ENCODE results near the gene FSTL1.

The FSTL1 gene

DNA sequence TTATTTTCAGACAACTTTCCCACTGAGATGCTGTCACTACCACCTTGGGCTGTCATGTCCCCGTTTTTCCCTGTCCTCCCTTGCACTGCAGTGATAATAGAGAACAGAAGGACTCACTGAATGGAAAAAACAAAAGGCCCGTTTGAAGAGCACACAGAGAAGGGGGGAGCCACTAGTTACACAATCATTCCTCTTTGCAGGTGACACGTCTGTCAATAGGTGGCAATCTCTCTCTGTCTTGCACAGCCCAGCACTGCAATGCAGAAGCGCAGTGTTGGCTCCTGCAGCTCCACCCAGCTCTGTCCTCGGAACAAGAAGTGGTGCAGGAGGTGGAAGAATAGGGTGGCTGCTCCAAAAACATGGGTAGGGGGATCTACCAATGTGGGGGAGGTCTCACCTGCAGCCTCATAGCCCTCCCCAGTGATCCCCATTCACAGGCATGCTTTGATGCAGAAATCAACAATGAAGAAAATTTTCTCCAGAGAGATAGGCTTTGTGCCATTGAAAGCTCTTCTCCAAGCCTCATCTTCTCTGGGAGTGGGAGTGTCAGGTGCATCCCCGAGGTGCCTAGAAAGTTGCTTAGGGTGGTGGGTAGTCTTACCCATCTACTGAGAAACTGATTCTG, 31.8 kb downstream of the FSTL1 start (continued):
- TF ChIP-seq, protein P1, sequence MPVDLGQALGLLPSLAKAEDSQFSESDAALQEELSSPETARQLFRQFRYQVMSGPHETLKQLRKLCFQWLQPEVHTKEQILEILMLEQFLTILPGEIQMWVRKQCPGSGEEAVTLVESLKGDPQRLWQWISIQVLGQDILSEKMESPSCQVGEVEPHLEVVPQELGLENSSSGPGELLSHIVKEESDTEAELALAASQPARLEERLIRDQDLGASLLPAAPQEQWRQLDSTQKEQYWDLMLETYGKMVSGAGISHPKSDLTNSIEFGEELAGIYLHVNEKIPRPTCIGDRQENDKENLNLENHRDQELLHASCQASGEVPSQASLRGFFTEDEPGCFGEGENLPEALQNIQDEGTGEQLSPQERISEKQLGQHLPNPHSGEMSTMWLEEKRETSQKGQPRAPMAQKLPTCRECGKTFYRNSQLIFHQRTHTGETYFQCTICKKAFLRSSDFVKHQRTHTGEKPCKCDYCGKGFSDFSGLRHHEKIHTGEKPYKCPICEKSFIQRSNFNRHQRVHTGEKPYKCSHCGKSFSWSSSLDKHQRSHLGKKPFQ (tag by site-specific recombination; IDR thresholded peaks at IDR 0.05) = no peak
- TF ChIP-seq ZNF596 (tag by site-specific recombination; IDR thresholded peaks at IDR 0.05) = no peak
- TF ChIP-seq PRDM1 (tag by site-specific recombination; IDR thresholded peaks at IDR 0.05) = 0 out of 2 replicates have a peak, but pooled peaks have one; percentile 41
- no peak for TF ChIP-seq ZNF248 (tag by site-specific recombination; IDR thresholded peaks at IDR 0.05)
- TF ChIP-seq, protein P2, sequence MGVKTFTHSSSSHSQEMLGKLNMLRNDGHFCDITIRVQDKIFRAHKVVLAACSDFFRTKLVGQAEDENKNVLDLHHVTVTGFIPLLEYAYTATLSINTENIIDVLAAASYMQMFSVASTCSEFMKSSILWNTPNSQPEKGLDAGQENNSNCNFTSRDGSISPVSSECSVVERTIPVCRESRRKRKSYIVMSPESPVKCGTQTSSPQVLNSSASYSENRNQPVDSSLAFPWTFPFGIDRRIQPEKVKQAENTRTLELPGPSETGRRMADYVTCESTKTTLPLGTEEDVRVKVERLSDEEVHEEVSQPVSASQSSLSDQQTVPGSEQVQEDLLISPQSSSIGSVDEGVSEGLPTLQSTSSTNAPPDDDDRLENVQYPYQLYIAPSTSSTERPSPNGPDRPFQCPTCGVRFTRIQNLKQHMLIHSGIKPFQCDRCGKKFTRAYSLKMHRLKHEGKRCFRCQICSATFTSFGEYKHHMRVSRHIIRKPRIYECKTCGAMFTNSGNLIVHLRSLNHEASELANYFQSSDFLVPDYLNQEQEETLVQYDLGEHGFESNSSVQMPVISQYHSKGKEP (tag by site-specific recombination; IDR thresholded peaks at IDR 0.05) = peak; percentile 50; the same call in 1 of the 2 replicates
- TF ChIP-seq SCRT2 (tag by site-specific recombination; IDR thresholded peaks at IDR 0.05) = 0 out of 2 replicates have a peak, but pooled peaks have one; percentile 20
- no peak for TF ChIP-seq ZNF768 (tag by site-specific recombination; IDR thresholded peaks at IDR 0.05)
- TF ChIP-seq, protein P3, sequence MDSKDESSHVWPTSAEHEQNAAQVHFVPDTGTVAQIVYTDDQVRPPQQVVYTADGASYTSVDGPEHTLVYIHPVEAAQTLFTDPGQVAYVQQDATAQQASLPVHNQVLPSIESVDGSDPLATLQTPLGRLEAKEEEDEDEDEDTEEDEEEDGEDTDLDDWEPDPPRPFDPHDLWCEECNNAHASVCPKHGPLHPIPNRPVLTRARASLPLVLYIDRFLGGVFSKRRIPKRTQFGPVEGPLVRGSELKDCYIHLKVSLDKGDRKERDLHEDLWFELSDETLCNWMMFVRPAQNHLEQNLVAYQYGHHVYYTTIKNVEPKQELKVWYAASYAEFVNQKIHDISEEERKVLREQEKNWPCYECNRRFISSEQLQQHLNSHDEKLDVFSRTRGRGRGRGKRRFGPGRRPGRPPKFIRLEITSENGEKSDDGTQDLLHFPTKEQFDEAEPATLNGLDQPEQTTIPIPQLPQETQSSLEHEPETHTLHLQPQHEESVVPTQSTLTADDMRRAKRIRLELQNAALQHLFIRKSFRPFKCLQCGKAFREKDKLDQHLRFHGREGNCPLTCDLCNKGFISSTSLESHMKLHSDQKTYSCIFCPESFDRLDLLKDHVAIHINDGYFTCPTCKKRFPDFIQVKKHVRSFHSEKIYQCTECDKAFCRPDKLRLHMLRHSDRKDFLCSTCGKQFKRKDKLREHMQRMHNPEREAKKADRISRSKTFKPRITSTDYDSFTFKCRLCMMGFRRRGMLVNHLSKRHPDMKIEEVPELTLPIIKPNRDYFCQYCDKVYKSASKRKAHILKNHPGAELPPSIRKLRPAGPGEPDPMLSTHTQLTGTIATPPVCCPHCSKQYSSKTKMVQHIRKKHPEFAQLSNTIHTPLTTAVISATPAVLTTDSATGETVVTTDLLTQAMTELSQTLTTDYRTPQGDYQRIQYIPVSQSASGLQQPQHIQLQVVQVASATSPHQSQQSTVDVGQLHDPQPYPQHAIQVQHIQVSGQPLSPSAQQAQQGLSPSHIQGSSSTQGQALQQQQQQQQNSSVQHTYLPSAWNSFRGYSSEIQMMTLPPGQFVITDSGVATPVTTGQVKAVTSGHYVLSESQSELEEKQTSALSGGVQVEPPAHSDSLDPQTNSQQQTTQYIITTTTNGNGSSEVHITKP (tag by site-specific recombination; IDR thresholded peaks at IDR 0.05) = peak; percentile 46
- TF ChIP-seq, protein P4, sequence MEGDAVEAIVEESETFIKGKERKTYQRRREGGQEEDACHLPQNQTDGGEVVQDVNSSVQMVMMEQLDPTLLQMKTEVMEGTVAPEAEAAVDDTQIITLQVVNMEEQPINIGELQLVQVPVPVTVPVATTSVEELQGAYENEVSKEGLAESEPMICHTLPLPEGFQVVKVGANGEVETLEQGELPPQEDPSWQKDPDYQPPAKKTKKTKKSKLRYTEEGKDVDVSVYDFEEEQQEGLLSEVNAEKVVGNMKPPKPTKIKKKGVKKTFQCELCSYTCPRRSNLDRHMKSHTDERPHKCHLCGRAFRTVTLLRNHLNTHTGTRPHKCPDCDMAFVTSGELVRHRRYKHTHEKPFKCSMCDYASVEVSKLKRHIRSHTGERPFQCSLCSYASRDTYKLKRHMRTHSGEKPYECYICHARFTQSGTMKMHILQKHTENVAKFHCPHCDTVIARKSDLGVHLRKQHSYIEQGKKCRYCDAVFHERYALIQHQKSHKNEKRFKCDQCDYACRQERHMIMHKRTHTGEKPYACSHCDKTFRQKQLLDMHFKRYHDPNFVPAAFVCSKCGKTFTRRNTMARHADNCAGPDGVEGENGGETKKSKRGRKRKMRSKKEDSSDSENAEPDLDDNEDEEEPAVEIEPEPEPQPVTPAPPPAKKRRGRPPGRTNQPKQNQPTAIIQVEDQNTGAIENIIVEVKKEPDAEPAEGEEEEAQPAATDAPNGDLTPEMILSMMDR (tag by site-specific recombination; IDR thresholded peaks at IDR 0.05) = peak; percentile 36; the same call in 1 of the 2 replicates
- no peak for TF ChIP-seq ZNF174 (tag by site-specific recombination; IDR thresholded peaks at IDR 0.05)

DNA sequence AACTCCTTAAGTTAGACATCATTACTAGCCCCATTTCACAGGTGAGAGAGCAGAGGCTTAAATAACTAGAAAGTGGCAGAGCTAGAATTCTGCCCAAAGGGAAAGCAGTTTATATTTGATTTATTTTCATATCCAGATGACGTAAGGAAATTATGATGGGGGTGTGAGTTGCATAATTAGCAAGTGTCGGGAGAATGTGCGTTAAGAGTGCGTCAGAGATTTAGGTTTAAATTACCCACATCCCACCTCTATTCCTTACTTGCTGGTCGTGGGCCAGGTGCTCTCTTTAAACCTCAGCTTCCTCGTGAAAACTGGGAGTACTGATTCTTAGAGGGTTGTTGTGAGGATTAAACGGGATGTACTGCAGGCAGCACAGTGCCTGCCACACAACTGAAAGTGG, 32.3 kb downstream of the FSTL1 start:
- no peaks in the 10 kb centered on the region for H3K4me1 ChIP-seq (ENCODE audit: control insufficient read depth, insufficient read depth, low read length)
- POLR2A ChIA-PET = interaction anchor here (1.4 to 1.7 kb wide), 4 partner anchors 18 to 140 kb away, joined by 3 to 9 read pairs (median 6); partner anchors contain the start of genes FSTL1 and LRRC58
- TF ChIP-seq, protein P5, sequence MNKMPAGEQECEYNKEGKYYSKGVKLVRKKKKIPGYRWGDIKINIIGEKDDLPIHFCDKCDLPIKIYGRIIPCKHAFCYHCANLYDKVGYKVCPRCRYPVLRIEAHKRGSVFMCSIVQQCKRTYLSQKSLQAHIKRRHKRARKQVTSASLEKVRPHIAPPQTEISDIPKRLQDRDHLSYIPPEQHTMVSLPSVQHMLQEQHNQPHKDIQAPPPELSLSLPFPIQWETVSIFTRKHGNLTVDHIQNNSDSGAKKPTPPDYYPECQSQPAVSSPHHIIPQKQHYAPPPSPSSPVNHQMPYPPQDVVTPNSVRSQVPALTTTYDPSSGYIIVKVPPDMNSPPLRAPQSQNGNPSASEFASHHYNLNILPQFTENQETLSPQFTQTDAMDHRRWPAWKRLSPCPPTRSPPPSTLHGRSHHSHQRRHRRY (tag by site-specific recombination; IDR thresholded peaks at IDR 0.05) = no peak
- TF ChIP-seq, protein P6, sequence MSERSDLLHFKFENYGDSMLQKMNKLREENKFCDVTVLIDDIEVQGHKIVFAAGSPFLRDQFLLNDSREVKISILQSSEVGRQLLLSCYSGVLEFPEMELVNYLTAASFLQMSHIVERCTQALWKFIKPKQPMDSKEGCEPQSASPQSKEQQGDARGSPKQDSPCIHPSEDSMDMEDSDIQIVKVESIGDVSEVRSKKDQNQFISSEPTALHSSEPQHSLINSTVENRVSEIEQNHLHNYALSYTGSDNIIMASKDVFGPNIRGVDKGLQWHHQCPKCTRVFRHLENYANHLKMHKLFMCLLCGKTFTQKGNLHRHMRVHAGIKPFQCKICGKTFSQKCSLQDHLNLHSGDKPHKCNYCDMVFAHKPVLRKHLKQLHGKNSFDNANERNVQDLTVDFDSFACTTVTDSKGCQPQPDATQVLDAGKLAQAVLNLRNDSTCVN (tag by site-specific recombination; optimal IDR thresholded peaks at IDR 0.05) = no peak
- TF ChIP-seq, protein P7, sequence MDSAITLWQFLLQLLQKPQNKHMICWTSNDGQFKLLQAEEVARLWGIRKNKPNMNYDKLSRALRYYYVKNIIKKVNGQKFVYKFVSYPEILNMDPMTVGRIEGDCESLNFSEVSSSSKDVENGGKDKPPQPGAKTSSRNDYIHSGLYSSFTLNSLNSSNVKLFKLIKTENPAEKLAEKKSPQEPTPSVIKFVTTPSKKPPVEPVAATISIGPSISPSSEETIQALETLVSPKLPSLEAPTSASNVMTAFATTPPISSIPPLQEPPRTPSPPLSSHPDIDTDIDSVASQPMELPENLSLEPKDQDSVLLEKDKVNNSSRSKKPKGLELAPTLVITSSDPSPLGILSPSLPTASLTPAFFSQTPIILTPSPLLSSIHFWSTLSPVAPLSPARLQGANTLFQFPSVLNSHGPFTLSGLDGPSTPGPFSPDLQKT (IDR thresholded peaks at IDR 0.05; ENCODE audit: borderline replicate concordance, low read depth, low read length) = no peak
- TF ChIP-seq, protein P8, sequence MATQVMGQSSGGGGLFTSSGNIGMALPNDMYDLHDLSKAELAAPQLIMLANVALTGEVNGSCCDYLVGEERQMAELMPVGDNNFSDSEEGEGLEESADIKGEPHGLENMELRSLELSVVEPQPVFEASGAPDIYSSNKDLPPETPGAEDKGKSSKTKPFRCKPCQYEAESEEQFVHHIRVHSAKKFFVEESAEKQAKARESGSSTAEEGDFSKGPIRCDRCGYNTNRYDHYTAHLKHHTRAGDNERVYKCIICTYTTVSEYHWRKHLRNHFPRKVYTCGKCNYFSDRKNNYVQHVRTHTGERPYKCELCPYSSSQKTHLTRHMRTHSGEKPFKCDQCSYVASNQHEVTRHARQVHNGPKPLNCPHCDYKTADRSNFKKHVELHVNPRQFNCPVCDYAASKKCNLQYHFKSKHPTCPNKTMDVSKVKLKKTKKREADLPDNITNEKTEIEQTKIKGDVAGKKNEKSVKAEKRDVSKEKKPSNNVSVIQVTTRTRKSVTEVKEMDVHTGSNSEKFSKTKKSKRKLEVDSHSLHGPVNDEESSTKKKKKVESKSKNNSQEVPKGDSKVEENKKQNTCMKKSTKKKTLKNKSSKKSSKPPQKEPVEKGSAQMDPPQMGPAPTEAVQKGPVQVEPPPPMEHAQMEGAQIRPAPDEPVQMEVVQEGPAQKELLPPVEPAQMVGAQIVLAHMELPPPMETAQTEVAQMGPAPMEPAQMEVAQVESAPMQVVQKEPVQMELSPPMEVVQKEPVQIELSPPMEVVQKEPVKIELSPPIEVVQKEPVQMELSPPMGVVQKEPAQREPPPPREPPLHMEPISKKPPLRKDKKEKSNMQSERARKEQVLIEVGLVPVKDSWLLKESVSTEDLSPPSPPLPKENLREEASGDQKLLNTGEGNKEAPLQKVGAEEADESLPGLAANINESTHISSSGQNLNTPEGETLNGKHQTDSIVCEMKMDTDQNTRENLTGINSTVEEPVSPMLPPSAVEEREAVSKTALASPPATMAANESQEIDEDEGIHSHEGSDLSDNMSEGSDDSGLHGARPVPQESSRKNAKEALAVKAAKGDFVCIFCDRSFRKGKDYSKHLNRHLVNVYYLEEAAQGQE (tag by site-specific recombination; IDR thresholded peaks at IDR 0.05) = no peak
- TF ChIP-seq, protein P4 (tag by site-specific recombination; IDR thresholded peaks at IDR 0.05) = no peak
- no peak for TF ChIP-seq ZNF677 (tag by site-specific recombination; IDR thresholded peaks at IDR 0.05)

More for the DNA sequence above, 32.3 kb downstream of the FSTL1 start:
- Histone ChIP-seq H3K27ac (ENCODE audit: extremely low read depth, low read depth, low read length) (no peak overlapping the region), H3K4me3 (ENCODE audit: low read depth, low read length) (no peak overlapping the region), H3K9me3 (ENCODE audit: control insufficient read depth, insufficient read depth, low read depth, low read length) (no peaks in the 10 kb centered on the region), H3K36me3 (ENCODE audit: control insufficient read depth in 2 of 2, insufficient read depth in 1 of 2, low read length in 2 of 2) (peaks cover 0 to 17% of the 10 kb centered on the region in 2 experiments; a peak in 1 of 3 replicates)
- CTCF ChIA-PET = interaction anchor here (0.5 to 4.2 kb wide), 26 partner anchors 21 to 526 kb away, joined by 3 to 83 read pairs (median 5); partner anchors contain the start of gene LRRC58
